Lung (tissue), 12 donors: Measurements from ENCODE around the gene STK38. TPM values are rescaled to one million over a fixed set of nuclear protein-coding genes. Genes with fewer than 3 reads are reported as not detected.

Experiments used
- ATAC-seq: fragments of 200-7000 bp; cut with Tn5 transposase; one replicate; pipeline ENCODE4 v1.9.1; 2020; ENCODE audit warnings: moderate number of reproducible peaks; ENCODE audit not compliant: insufficient read depth, low FRiP score
- DNase-seq, 3 donors: peaks; one replicate each; pipeline ENCODE4 v3.0.0-alpha.2; 2013 to 2017
- H3K27ac ChIP-seq, 2 donors: one replicate each; pipeline ENCODE4 v1.5.1; 2013; ENCODE audit warnings: mild to moderate bottlenecking in 2 of 2, moderate library complexity in 2 of 2, control low read depth in 1 of 2, inconsistent platforms in 1 of 2, low read depth in 1 of 2, low read length in 1 of 2
- H3K27me3 ChIP-seq, 3 donors: one replicate each; pipeline ENCODE4 v1.5.1; 2013; ENCODE audit warnings: low read length in 2 of 3; ENCODE audit not compliant: control insufficient read depth in 3 of 3, insufficient read depth in 3 of 3
- H3K36me3 ChIP-seq, 4 donors: one replicate each; pipeline ENCODE4 v1.5.1; 2013; ENCODE audit warnings: low read length in 4 of 4, mild to moderate bottlenecking in 1 of 4, moderate library complexity in 1 of 4; ENCODE audit not compliant: control insufficient read depth in 4 of 4, insufficient read depth in 4 of 4
- H3K4me1 ChIP-seq, 5 donors: one replicate each; pipeline ENCODE4 v1.5.1; 2013; ENCODE audit warnings: low read length in 5 of 5, mild to moderate bottlenecking in 2 of 5, moderate library complexity in 1 of 5; ENCODE audit not compliant: control insufficient read depth in 5 of 5, insufficient read depth in 5 of 5
- H3K4me3 ChIP-seq: one replicate; pipeline ENCODE4 v1.5.1; 2013; ENCODE audit warnings: mild to moderate bottlenecking, control low read depth, moderate library complexity
- H3K9ac ChIP-seq, 2 donors: one replicate each; pipeline ENCODE4 v1.5.1; 2013; ENCODE audit warnings: low read length in 2 of 2, control low read depth in 1 of 2; ENCODE audit not compliant: insufficient read depth in 1 of 2
- H3K9me3 ChIP-seq, 4 donors: one replicate each; pipeline ENCODE4 v1.5.1; 2013; ENCODE audit warnings: low read length in 3 of 4, mild to moderate bottlenecking in 1 of 4, moderate library complexity in 1 of 4; ENCODE audit not compliant: control insufficient read depth in 4 of 4, insufficient read depth in 3 of 4
- CTCF ChIP-seq: IDR thresholded peaks from 2 replicates; pipeline ENCODE4 v1.5.1; 2012; ENCODE audit warnings: mild to moderate bottlenecking; ENCODE audit errors: control extremely low read depth, extremely low read depth
- WGBS, 2 donors: extraction: QIAGEN DNeasy Blood & Tissue Kit; methylation state at CpG; one replicate each; pipeline ENCODE4 v1.1.7; 2013; 5-methylcytosine and 5-hydroxymethylcytosine counted together
- polyA plus RNA-seq, 2 donors: library from polyadenylated mRNA; stranded (reverse); fragments of 200-250 nt; gene quantifications; one replicate each; pipeline ENCODE4 v1.2.1, GENCODE V29; 2013
- total RNA-seq, 2 donors: library from RNA; depleted of rRNA in 1 of 2; stranded (reverse); fragments of >200 nt in 1 of 2; gene quantifications; one replicate each; pipeline ENCODE4 v1.2.1, GENCODE V29; 2014 to 2021
- donor health status: control.
- donor health status: control.
- donor health status: Bipolar disorder and iron deficiency.
- donor health status: healthy.
- donor health status: DM: yes; HTN: yes; CAD: no.

Gene STK38
- total and polyA plus RNA-seq, 4 donors = 16.7 to 36.1 (median 22.8) TPM

- Histone ChIP-seq H3K4me3 (peak within 1 kb of the TSS; percentile 90), H3K27ac (peak within 1 kb of the TSS; percentile 97 to 99), H3K27me3 (no peaks in the 10 kb centered on the region), H3K36me3 (peaks cover 9 to 42% (median 21%) of the 10 kb centered on the region in 4 donors), H3K4me1 (peaks cover 0 to 31% (median 10%) of the 10 kb centered on the region in 5 donors), H3K9me3 (no peaks in the 10 kb centered on the region), H3K9ac (peak within 1 kb of the TSS; percentile 98 to 100)
- DNase-seq (peak; percentile 99 to 100 (median 99)), ATAC-seq (peak; percentile 93)
- WGBS, 2 donors = 0% methylated on average over 58 of the region's 58 CpGs
- TF ChIP-seq CTCF = peak; percentile 41
Measured at GRCh38 chr6:36594029-36594815, 46.9 kb upstream of the STK38 start, which contains the start of gene SRSF3. TSS of gene SRSF3 (plus strand) at chr6:36594362. CDS start at chr6:36596763, 2,401 bp downstream.

GRCh38 chr6:36593569-36594028, 46.3 kb upstream of the STK38 start:
- DNase-seq (peak in 2 of 3 donors; percentile 67 to 79), ATAC-seq (no peak)
- no peak for TF ChIP-seq CTCF
- WGBS, 2 donors = 1 to 4% methylated on average over 15 of the region's 15 CpGs
- Histone ChIP-seq H3K36me3 (peaks cover 7 to 35% (median 15%) of the 10 kb centered on the region in 4 donors), H3K27ac (peak overlapping the region; percentile 97), H3K9me3 (no peaks in the 10 kb centered on the region), H3K4me1 (peaks cover 0 to 24% (median 4%) of the 10 kb centered on the region in 5 donors), H3K9ac (peak overlapping the region; percentile 75 to 100), H3K27me3 (no peaks in the 10 kb centered on the region), H3K4me3 (peak overlapping the region; percentile 3)

- H3K4me3 ChIP-seq = no peak overlapping the region
- WGBS, 2 donors = 77 to 83% methylated on average over 12 of the region's 12 CpGs
- no peak for TF ChIP-seq CTCF
- peaks cover 0 to 11% (median 0%) of the 10 kb centered on the region in 5 donors for H3K4me1 ChIP-seq
- no peak overlapping the region for H3K27ac ChIP-seq
- H3K36me3 ChIP-seq = peaks cover 4 to 25% (median 7%) of the 10 kb centered on the region in 4 donors
- no peak overlapping the region for H3K9ac ChIP-seq
- DNase-seq (no peak), ATAC-seq (no peak)
- H3K27me3 ChIP-seq = no peaks in the 10 kb centered on the region
- H3K9me3 ChIP-seq = no peaks in the 10 kb centered on the region
Measured at GRCh38 chr6:36592221-36592655, 45.0 kb upstream of the STK38 start.
